IPS-18c (cell line): ENCODE measurements around the gene GGA1.

Experiments used
- H3K4me3 ChIP-seq: 2 replicates; pipeline ENCODE4 v1.7.0; 2013; ENCODE audit warnings: low read depth, mild to moderate bottlenecking, low read length, moderate library complexity; ENCODE audit not compliant: insufficient read depth
- H3K9me3 ChIP-seq: one replicate; pipeline ENCODE4 v1.6.1; 2013; ENCODE audit warnings: mild to moderate bottlenecking, low read length, moderate library complexity; ENCODE audit not compliant: control insufficient read depth, insufficient read depth

Gene GGA1

GRCh38 chr22:37634417-37634924 is 25.8 kb downstream of the GGA1 start:
- Histone ChIP-seq H3K4me3 (no peak overlapping the region), H3K9me3 (no peaks in the 10 kb centered on the region)

DNA sequence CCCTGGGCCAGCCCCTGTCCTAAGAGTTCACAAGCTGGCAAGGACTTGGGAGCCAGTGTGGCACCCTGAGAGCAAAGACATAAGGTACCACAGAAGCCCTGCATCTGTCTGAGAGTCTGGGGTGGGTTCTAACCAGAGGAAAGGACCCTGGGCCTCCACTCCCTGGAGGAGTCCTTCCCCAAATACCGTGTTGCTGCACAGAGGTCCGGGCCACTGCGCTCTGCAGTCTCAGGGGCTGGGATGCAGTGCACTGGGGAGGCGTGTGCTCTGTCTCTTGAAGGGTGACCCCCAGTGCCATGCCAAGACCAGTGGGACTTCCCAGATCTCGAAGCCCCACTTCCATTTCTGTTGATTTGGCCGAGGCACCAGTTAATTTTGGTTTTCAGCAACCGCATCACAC is 26.5 kb downstream of the GGA1 start:
- Histone ChIP-seq H3K4me3 (no peak overlapping the region), H3K9me3 (no peaks in the 10 kb centered on the region)

- Histone ChIP-seq H3K4me3 (no peak overlapping the region), H3K9me3 (no peaks in the 10 kb centered on the region)
Observed at GRCh38 chr22:37636186-37636948, 27.7 kb downstream of the GGA1 start.

DNA sequence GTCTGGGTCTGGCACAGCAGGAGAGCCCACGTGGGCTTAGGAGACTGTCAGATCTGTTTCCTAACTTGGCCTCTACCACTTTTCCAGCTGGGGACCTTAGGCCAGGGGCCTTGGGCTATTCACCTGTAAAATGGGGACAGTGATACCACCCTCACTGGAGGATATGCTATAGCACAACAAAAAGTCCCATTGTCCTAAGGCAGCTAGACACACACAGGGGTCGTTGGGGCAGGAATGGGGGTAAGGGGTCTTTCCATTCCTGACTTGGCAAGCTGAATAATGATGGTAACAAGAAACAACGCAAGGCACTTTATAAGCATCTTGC is 28.3 kb downstream of the GGA1 start:
- Histone ChIP-seq H3K9me3 (no peaks in the 10 kb centered on the region), H3K4me3 (no peak overlapping the region)

- Histone ChIP-seq H3K9me3 (no peaks in the 10 kb centered on the region), H3K4me3 (peak overlapping the region; percentile 1; the same call in 1 of the 2 replicates)
Observed at GRCh38 chr22:37638391-37639069, 29.9 kb downstream of the GGA1 start.

- H3K9me3 ChIP-seq = no peaks in the 10 kb centered on the region
- peak within 1 kb of the TSS; percentile 55 for H3K4me3 ChIP-seq
Observed at GRCh38 chr22:37639070-37639760, 30.6 kb downstream of the GGA1 start, which contains the start of gene SH3BP1. TSS of gene SH3BP1 (plus strand) at chr22:37639669. CDS start at chr22:37639788, 119 bp downstream.

DNA sequence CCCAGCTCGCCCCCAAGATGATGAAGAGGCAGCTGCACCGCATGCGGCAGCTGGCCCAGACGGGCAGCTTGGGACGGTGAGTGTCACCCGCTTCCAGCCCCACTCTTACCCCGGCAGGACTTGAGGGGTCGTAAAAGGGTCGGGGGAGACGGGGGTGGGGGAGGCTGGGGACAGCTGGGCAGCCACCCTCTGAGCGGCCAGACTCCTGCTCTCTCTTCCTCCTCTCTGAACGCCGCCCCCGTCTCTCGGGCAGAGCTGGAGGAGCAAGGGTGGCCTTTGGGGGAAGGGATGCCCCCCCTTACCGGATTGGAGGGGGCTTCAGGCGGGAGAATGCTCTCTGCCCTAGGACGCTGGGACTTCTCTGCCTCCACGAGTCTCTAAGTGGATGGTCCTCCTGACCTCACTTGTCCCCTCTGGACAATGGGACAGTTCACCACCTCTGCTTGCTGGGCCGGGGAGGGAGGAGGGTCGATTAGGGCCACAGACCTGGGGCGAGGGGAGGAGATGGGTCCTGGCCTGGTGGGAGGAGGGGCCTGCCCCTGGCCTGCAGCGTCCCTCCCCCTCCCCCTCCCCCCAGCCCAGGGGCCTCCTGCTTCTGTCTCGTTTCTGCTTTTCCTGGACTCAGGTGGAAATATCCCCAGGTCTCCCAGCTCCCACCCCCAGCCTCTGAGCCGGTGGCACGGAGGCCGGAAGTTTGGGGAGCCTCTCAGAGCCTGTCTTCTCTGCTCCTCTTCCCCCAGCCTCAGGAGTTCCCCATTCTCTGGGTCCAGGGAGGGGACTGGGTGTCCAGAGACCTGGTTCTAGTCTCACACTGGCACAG is 31.3 kb downstream of the GGA1 start:
- Histone ChIP-seq H3K9me3 (no peaks in the 10 kb centered on the region), H3K4me3 (peak overlapping the region; percentile 55)

DNA sequence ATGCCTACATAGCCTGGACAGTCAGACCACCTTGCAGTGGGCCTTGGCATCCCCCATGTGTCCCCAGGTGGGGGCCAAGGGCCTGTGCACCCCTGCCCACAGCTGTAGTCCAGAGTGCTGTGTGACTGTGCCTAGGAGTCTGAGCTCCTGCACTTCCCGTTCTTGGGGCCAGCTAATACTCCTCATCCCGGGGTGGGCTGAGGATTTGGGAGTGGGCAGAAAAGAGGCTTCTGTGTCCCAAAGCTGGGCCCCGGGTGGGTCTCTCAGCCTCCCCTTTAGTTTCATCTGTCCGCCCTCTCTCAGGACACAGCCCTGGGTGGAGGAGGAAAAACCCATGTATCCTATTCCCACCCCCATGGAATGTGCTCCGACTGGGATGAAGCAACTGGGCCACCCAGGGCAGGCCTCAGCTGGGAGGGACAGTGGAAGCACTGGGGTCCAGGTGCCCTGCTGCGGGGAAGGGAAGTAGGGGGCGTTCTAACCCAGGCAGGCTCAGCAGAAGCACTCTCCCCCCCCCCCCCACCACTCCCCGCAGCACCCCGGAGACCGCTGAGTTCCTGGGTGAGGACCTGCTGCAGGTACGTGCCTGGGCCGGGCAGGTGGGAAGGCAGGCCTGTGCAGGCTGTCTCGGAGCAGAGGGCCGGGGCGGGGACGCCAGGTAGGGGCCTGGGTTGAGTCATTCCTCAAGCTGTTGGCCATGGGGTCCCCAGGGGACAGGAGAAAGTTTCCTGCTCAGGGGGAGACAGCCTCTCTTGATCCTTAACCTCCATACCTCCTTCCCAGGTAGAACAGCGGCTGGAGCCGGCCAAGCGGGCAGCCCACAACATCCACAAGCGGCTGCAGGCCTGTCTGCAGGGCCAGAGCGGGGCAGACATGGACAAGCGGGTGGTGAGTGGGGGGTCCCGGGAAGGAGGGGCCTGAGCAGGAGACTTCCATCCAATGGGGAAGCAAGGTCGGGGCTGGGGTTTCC is 32.2 kb downstream of the GGA1 start:
- Histone ChIP-seq H3K9me3 (no peaks in the 10 kb centered on the region), H3K4me3 (peak overlapping the region; percentile 55)

GRCh38 chr22:37641561-37641949 is 32.9 kb downstream of the GGA1 start:
- H3K4me3 ChIP-seq = no peak overlapping the region
- no peaks in the 10 kb centered on the region for H3K9me3 ChIP-seq

GRCh38 chr22:37643225-37643847 is 34.7 kb downstream of the GGA1 start:
- Histone ChIP-seq H3K4me3 (no peak overlapping the region), H3K9me3 (no peaks in the 10 kb centered on the region)

- H3K4me3 ChIP-seq = no peak overlapping the region
- no peaks in the 10 kb centered on the region for H3K9me3 ChIP-seq
Observed at GRCh38 chr22:37647317-37647716, 38.7 kb downstream of the GGA1 start.

GRCh38 chr22:37647928-37648327 is 39.3 kb downstream of the GGA1 start:
- H3K4me3 ChIP-seq = no peak overlapping the region
- no peaks in the 10 kb centered on the region for H3K9me3 ChIP-seq

DNA sequence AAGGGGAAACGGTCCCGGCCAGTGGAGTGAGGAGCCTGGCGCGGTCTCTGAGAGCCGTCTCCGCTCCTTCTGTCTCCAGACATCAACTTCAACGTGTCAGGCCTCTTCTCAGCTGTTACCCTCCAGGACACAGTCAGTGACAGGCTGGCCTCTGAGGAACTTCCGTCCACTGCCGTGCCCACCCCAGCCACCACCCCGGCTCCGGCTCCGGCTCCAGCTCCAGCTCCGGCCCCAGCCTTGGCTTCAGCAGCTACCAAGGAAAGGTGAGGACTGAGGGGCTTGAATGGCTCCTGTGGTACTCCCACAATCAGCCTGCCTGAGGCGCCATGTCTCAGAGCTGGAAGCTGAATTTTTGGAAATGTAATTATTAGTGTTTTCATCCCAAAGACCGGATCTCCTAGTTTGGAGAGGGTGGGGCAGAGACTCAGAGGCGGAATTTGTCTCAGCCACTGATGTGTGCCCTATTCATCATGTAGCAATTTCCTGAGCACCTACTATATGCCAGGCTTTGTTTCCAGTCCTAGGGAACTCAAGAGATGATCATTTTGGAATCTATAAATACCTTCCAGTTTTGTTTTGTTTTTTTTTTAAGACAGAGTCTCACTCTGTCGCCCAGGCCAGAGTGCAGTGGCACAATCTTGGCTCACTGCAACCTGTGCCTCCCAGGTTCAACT is 42.0 kb downstream of the GGA1 start:
- no peaks in the 10 kb centered on the region for H3K9me3 ChIP-seq
- H3K4me3 ChIP-seq = no peak overlapping the region

GRCh38 chr22:37654563-37655251 is 46.1 kb downstream of the GGA1 start:
- no peaks in the 10 kb centered on the region for H3K9me3 ChIP-seq
- no peak overlapping the region for H3K4me3 ChIP-seq

DNA sequence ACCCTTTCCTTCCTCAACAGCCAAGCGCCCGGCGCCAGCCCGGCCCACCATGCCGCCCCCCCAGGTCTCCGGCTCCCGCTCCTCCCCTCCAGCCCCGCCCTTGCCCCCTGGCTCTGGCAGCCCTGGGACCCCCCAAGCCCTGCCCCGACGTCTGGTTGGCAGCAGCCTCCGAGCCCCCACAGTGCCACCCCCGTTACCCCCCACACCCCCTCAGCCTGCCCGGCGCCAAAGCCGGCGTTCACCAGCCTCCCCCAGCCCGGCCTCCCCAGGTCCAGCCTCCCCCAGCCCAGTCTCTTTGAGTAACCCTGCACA is 46.6 kb downstream of the GGA1 start:
- Histone ChIP-seq H3K4me3 (no peak overlapping the region), H3K9me3 (no peaks in the 10 kb centered on the region)
